D341Med (cell line): ENCODE results near the gene DKK2.
"Not testable (repeated sequence)": the region's sequence is repeated elsewhere in the genome, so short reads cannot be mapped to it uniquely, and the experiment has no call there.

Experiments
- DNase-seq: peaks from one replicate; pipeline ENCODE4 v3.0.0; 2012; ENCODE audit warnings: low spot score

DKK2 gene

GRCh38 chr4:106909486-106910188, 126.5 kb downstream of the DKK2 start:
- DNase-seq = no peak

DNA sequence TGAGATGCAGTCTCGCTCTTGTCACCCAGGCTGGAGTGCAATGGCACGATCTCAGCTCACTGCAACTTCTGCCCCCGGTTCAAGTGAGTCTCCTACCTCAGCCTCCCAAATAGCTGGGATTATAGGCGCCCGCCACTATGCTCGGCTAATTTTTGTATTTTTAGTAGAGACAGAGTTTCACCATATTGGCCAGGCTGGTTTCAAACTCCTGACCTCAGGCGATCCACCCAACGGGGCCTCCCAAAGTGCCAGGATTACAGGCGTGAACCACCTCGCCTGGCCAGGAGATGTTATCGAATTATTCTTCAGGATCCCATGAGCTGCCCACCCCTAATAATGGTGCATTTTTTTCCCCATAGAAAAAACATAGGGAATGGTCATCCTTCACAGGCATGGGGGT, 128.1 kb downstream of the DKK2 start:
- not testable (repeated sequence) for DNase-seq

- no peak for DNase-seq
Measured at GRCh38 chr4:106907216-106907615, 128.9 kb downstream of the DKK2 start.

DNA sequence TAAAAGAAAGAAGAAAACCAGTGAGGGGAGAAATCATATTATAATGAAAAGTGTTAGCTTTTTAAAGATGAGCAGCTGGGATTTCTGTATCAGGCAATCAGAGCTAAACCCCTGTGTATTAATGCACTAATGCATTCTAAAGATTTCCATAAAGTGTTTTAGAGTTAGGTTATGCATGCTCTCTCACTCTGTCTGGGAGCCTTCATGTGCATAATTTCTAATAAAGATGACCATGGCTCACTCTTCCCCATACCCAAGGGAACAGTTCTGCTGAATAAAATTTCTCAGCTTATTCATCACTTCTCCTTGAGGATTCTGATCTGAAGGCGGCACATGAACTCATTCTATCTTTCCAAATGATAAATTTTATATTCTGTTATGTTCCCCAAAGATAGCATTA, 129.4 kb downstream of the DKK2 start:
- DNase-seq = no peak

DNA sequence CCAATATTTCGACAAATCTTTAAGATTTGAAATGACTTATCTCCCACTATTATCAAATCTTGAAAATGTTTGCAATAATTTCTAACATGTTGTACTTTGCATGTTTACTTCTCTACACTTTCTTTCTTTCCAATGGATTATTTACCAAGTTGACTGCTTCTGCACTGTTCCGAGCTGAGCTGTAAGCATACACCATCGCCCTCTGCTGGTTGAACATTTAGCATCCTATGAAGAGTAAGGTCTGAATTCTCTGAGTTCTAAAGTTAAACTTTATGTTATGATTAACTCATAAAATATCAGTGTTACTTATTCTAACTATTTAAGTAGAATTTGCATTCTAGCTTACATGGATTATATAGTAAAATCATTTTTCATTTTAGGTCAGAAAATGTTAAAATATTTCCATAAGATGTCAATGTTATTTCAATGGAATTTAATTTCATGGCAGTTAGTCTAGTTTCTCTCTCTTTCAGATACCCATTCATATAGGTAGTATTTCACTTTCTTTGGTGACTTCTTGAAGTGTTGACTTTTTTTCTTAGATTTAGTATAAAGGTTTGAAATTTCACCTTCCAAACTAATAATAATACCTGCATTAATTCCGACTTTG, 137.4 kb downstream of the DKK2 start:
- DNase-seq = peak; percentile 63

- no peak for DNase-seq
Measured at GRCh38 chr4:106893903-106894302, 142.2 kb downstream of the DKK2 start.

DNA sequence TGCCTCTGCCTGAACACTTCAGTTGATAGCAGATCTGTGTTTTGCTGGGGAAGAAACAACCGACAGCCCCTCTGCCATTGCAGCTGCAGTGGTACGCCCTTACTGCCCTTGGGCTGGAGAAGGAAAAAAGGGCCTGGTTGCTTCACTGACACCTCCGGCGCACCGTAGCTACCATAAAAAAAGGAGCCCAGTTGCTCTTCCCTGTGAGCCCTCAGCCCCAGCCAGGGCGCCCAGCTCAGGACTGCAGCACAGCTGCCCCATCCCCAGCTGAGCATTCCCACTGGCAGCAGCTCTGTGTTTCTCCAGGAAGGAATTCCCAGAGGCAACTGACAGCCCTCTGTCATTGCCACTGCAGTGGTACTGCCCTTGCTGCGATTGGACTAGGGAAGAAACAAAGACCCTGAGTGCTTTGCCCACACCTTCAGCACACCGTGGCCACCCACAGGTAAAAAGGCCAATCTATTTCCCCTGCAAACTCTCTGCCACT, 142.7 kb downstream of the DKK2 start:
- no peak for DNase-seq

GRCh38 chr4:106892786-106893185, 143.3 kb downstream of the DKK2 start:
- no peak for DNase-seq

- DNase-seq = no peak
Measured at GRCh38 chr4:106875340-106875739, 160.8 kb downstream of the DKK2 start.
